GM23338 (cell line): Measurements from ENCODE around the gene P2RY6. TPM values are rescaled to one million over a fixed set of nuclear protein-coding genes. Genes with fewer than 3 reads are reported as not detected.

ENCODE experiments used
- ATAC-seq: fragments of 200-7000 bp; cut with Tn5 transposase; 3 replicates; pipeline ENCODE4 v1.9.1; 2020
- DNase-seq: peaks from one replicate; pipeline ENCODE4 v3.0.0-alpha.2; 2015; ENCODE audit warnings: low spot score
- H2AFZ ChIP-seq: fragments of 200-600 bp; sonication (generic); 2 replicates; pipeline ENCODE4 v1.8.0; 2016; ENCODE audit warnings: antibody characterized with exemption, mild to moderate bottlenecking, moderate library complexity
- H3F3A ChIP-seq: fragments of 200-600 bp; sonication (generic); replicated peaks from 2 replicates; pipeline ENCODE4 v1.8.0; 2017; ENCODE audit warnings: antibody characterized with exemption, mixed run types, low read depth
- H3K27ac ChIP-seq: fragments of 200-600 bp; sonication (generic); 2 replicates; pipeline ENCODE4 v1.6.1; 2016; ENCODE audit warnings: low read depth
- H3K27me3 ChIP-seq: fragments of 200-600 bp; sonication (generic); 2 replicates; pipeline ENCODE4 v1.8.0; 2016; ENCODE audit warnings: mild to moderate bottlenecking, mixed run types, moderate library complexity; ENCODE audit not compliant: insufficient read depth
- H3K36me3 ChIP-seq: fragments of 200-600 bp; sonication (generic); 2 replicates; pipeline ENCODE4 v1.8.0; 2016; ENCODE audit warnings: mild to moderate bottlenecking; ENCODE audit not compliant: insufficient read depth
- H3K4me1 ChIP-seq: fragments of 200-600 bp; sonication (generic); 2 replicates; pipeline ENCODE4 v1.8.0; 2016; ENCODE audit warnings: mild to moderate bottlenecking, moderate library complexity; ENCODE audit not compliant: insufficient read depth
- H3K4me2 ChIP-seq: fragments of 200-600 bp; sonication (generic); 2 replicates; pipeline ENCODE4 v1.7.1; 2017; ENCODE audit warnings: mixed run types
- H3K4me3 ChIP-seq: fragments of 200-600 bp; sonication (generic); 2 replicates; pipeline ENCODE4 v1.6.1; 2016; ENCODE audit warnings: mixed run types
- H3K79me2 ChIP-seq: fragments of 200-600 bp; sonication (generic); replicated peaks from 2 replicates; pipeline ENCODE4 v1.8.0; 2017; ENCODE audit warnings: mild to moderate bottlenecking; ENCODE audit not compliant: insufficient read depth
- H3K9me2 ChIP-seq: fragments of 200-600 bp; sonication (generic); 2 replicates; pipeline ENCODE4 v1.8.0; 2017; ENCODE audit not compliant: insufficient read depth
- H4K20me1 ChIP-seq: fragments of 200-600 bp; sonication (generic); replicated peaks from 2 replicates; pipeline ENCODE4 v1.8.0; 2017; ENCODE audit warnings: mild to moderate bottlenecking; ENCODE audit not compliant: insufficient read depth
- H3K27ac Mint-ChIP-seq: 2 replicates; pipeline ENCODE4 v1.8.0; 2020; ENCODE audit warnings: inconsistent platforms, mild to moderate bottlenecking, moderate library complexity, mixed read lengths
- H3K27me3 Mint-ChIP-seq: 3 replicates; pipeline ENCODE4 v1.8.0; 2022; ENCODE audit warnings: low read depth, mild to moderate bottlenecking, moderate library complexity, mixed read lengths, inconsistent platforms; ENCODE audit not compliant: insufficient read depth, poor library complexity
- H3K36me3 Mint-ChIP-seq: 3 replicates; pipeline ENCODE4 v1.8.0; 2021; ENCODE audit warnings: low read depth, mild to moderate bottlenecking, inconsistent platforms, moderate library complexity, mixed read lengths
- H3K4me1 Mint-ChIP-seq: 3 replicates; pipeline ENCODE4 v1.8.0; 2020; ENCODE audit warnings: mild to moderate bottlenecking, inconsistent platforms, mixed read lengths
- H3K4me3 Mint-ChIP-seq: 3 replicates; pipeline ENCODE4 v1.8.0; 2021; ENCODE audit warnings: moderate library complexity, mild to moderate bottlenecking, inconsistent platforms, mixed read lengths
- H3K9me3 Mint-ChIP-seq: 3 replicates; pipeline ENCODE4 v1.8.0; 2020; ENCODE audit warnings: moderate library complexity, mild to moderate bottlenecking, inconsistent platforms, mixed read lengths
- JUNB ChIP-seq: IDR thresholded peaks from one replicate; pipeline ENCODE4 v1.6.1; 2016; ENCODE audit warnings: antibody characterized with exemption; ENCODE audit not compliant: unreplicated experiment
- polyA plus RNA-seq: library from polyadenylated mRNA; unstranded; fragments of >200 nt; fragmentation: Nextera tagmentation; extraction: Ambion mirVana; gene quantifications from 2 replicates; pipeline ENCODE4 v1.2.1, GENCODE V29; 2016
- total RNA-seq: library from RNA; depleted of rRNA; stranded (reverse); fragments of >200 nt; shearing (Covaris generic); gene quantifications from 2 replicates; pipeline ENCODE4 v1.2.3, GENCODE V29; 2014
- TF ChIP-seq, protein P1 (sequence below): fragments of 250-450 bp; sonication (Bioruptor Pico); IDR thresholded peaks from 2 replicates; pipeline ENCODE4 v1.5.0; 2020; ENCODE audit warnings: mild to moderate bottlenecking, moderate library complexity
- TF ChIP-seq, protein P2 (sequence below), 2 experiments: fragments of 200-600 bp in 1 of 2; sonication (generic) in 1 of 2; conservative IDR thresholded peaks; 2 replicates each; pipeline versions ENCODE4 v1.5.1 to v1.6.1; 2016 to 2017; ENCODE audit warnings: antibody characterized with exemption in 2 of 2, low read depth in 2 of 2, mild to moderate bottlenecking in 2 of 2, moderate library complexity in 1 of 2

P2RY6 gene
- total and polyA plus RNA-seq, 2 experiments from 2014 or later = not detected

DNA sequence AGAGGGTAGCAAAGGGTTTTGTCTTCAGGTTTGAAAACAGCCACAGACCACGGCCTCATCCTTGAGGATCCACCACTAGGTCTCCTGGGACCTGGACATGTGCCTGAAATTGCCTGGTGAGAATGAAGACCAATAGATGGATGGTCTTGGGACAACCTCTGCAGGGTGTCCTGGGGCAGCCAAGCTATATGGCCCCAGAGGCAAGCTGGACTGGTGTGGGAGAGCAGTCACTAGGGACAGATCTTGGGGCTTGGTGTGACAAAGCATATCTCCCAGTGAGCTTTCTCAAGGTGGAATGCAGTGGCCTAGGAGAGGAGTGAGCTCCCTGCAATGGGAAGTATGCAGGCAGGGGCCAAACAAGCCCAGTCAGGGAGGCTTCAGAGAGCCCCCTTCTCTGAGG is 13.6 kb downstream of the P2RY6 start (continued):
- TF ChIP-seq, protein P1, sequence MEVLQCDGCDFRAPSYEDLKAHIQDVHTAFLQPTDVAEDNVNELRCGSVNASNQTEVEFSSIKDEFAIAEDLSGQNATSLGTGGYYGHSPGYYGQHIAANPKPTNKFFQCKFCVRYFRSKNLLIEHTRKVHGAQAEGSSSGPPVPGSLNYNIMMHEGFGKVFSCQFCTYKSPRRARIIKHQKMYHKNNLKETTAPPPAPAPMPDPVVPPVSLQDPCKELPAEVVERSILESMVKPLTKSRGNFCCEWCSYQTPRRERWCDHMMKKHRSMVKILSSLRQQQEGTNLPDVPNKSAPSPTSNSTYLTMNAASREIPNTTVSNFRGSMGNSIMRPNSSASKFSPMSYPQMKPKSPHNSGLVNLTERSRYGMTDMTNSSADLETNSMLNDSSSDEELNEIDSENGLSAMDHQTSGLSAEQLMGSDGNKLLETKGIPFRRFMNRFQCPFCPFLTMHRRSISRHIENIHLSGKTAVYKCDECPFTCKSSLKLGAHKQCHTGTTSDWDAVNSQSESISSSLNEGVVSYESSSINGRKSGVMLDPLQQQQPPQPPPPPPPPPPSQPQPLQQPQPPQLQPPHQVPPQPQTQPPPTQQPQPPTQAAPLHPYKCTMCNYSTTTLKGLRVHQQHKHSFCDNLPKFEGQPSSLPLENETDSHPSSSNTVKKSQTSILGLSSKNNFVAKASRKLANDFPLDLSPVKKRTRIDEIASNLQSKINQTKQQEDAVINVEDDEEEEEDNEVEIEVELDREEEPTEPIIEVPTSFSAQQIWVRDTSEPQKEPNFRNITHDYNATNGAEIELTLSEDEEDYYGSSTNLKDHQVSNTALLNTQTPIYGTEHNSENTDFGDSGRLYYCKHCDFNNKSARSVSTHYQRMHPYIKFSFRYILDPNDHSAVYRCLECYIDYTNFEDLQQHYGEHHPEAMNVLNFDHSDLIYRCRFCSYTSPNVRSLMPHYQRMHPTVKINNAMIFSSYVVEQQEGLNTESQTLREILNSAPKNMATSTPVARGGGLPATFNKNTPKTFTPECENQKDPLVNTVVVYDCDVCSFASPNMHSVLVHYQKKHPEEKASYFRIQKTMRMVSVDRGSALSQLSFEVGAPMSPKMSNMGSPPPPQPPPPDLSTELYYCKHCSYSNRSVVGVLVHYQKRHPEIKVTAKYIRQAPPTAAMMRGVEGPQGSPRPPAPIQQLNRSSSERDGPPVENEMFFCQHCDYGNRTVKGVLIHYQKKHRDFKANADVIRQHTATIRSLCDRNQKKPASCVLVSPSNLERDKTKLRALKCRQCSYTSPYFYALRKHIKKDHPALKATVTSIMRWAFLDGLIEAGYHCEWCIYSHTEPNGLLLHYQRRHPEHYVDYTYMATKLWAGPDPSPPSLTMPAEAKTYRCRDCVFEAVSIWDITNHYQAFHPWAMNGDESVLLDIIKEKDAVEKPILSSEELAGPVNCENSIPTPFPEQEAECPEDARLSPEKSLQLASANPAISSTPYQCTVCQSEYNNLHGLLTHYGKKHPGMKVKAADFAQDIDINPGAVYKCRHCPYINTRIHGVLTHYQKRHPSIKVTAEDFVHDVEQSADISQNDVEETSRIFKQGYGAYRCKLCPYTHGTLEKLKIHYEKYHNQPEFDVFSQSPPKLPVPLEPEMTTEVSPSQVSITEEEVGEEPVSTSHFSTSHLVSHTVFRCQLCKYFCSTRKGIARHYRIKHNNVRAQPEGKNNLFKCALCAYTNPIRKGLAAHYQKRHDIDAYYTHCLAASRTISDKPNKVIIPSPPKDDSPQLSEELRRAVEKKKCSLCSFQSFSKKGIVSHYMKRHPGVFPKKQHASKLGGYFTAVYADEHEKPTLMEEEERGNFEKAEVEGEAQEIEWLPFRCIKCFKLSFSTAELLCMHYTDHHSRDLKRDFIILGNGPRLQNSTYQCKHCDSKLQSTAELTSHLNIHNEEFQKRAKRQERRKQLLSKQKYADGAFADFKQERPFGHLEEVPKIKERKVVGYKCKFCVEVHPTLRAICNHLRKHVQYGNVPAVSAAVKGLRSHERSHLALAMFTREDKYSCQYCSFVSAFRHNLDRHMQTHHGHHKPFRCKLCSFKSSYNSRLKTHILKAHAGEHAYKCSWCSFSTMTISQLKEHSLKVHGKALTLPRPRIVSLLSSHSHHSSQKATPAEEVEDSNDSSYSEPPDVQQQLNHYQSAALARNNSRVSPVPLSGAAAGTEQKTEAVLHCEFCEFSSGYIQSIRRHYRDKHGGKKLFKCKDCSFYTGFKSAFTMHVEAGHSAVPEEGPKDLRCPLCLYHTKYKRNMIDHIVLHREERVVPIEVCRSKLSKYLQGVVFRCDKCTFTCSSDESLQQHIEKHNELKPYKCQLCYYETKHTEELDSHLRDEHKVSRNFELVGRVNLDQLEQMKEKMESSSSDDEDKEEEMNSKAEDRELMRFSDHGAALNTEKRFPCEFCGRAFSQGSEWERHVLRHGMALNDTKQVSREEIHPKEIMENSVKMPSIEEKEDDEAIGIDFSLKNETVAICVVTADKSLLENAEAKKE (CRISPR knock-in tag) = no peak

DNA sequence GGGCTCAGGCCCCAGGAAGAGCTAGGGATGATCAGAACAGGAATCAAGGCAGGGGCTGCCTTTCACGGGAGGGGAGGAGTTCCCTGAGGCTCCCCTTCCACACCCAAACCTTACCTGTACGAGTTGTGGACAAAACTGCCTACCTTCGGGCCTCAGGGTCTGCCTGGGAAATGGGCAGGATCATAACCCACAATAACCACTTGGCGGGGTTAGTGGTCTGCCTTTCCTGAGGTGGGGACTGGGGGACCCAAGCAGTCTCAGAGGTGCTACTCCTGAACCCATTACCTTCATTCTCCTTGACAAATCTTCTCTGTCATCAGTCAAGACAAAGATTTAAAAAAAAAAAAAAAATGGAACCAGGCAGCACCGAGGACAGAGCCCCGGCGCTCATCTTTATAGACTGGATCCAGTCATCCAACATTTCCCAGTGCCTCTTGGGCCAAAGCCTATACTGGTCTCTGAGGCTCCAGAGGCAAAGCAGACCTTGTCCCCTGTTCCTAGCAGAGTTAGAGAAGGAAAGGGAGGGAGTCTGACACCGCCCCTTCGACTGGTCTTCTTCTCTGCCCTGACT is 14.2 kb downstream of the P2RY6 start:
- peak; percentile 60 for DNase-seq
- Histone ChIP-seq H3K27ac (no peak overlapping the region), H3K4me1 (no peaks in the 10 kb centered on the region; the same call in 1 of the 2 replicates), H3K4me3 (no peak overlapping the region), H3K4me2 (no peak overlapping the region), H3K27me3 (no peaks in the 10 kb centered on the region), H3K79me2 (no peaks in the 10 kb centered on the region), H2AFZ (no peak overlapping the region), H3K36me3 (no peaks in the 10 kb centered on the region), H4K20me1 (no peaks in the 10 kb centered on the region), H3K9me2 (no peaks in the 10 kb centered on the region), H3F3A (0 out of 2 replicates have a peak, but pooled peaks cover 2% of the 10 kb centered on the region)
- H3K27ac Mint-ChIP-seq = no peak overlapping the region
- TF ChIP-seq, protein P2, sequence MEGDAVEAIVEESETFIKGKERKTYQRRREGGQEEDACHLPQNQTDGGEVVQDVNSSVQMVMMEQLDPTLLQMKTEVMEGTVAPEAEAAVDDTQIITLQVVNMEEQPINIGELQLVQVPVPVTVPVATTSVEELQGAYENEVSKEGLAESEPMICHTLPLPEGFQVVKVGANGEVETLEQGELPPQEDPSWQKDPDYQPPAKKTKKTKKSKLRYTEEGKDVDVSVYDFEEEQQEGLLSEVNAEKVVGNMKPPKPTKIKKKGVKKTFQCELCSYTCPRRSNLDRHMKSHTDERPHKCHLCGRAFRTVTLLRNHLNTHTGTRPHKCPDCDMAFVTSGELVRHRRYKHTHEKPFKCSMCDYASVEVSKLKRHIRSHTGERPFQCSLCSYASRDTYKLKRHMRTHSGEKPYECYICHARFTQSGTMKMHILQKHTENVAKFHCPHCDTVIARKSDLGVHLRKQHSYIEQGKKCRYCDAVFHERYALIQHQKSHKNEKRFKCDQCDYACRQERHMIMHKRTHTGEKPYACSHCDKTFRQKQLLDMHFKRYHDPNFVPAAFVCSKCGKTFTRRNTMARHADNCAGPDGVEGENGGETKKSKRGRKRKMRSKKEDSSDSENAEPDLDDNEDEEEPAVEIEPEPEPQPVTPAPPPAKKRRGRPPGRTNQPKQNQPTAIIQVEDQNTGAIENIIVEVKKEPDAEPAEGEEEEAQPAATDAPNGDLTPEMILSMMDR (conservative IDR thresholded peaks at IDR 0.05; ENCODE audit: low read depth in 2 of 2) = peak; percentile 38 to 60
- TF ChIP-seq JUNB = no peak
- H3K4me1 Mint-ChIP-seq = peaks cover 5% of the 10 kb centered on the region; the same call in 2 of the 3 replicates
- H3K9me3 Mint-ChIP-seq = no peaks in the 10 kb centered on the region; the same call in 1 of the 3 replicates
- no peak overlapping the region for H3K4me3 Mint-ChIP-seq
- H3K36me3 Mint-ChIP-seq = no peaks in the 10 kb centered on the region
- H3K27me3 Mint-ChIP-seq = peaks cover 16% of the 10 kb centered on the region
- ATAC-seq = peak; percentile 44
